A549 treated with DMSO at 1 μM for 4 hours (cell line): ENCODE measurements around the gene RBPJ. TPM values are rescaled to one million over a fixed set of nuclear protein-coding genes. Genes with fewer than 3 reads are reported as not detected.

Experiments used
- total RNA-seq: library from RNA; stranded (reverse); fragments of 200-300 nt; extraction: Qiagen RNA extraction; gene quantifications from 5 replicates; pipeline ENCODE4 v1.2.3, GENCODE V29; 2022; ENCODE audit warnings: low read depth

RBPJ gene
- 12.0 to 19.0 TPM (median 16.1 TPM) in 5 replicates for total RNA-seq

DNA sequence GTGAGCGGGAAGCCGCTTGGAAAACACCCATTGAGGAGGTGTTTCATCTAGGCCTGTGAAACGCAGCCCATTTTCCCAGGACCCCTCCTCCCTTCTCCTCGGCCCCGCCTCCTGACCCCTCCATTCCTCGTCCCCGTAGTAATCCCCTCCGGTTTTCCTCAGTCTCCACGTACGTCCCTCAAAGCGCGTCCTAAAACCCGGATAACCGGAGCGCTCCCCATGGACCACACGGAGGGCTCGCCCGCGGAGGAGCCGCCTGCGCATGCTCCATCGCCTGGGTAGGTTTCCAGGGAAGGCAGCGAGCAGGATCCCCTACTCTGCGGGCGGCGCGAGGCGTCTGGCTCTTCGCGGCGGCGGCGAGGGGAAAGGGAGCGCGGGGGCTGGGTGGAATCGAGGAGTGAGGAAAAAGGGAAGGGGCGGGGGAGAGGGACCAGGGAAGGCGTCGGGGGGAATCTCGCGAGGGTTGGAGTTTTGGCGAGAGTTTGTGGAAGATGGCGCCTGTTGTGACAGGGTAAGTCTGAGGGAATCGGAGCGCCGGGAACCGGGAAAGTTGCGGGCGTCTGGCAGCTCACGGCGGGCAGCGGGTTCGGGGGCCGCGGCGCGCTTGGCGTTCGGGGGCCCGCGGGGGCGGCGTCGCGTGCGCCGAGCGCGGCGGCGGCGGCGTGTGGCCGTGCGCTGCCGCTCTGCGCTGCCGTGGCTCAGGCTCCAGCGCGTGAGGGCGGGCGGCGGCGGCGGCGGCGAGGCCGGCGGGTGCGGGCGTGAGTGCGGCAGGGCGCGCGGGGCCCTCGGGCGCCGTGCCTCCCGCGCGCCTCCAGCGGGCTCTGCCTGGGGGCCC, at the start of gene RBPJ:
TSS of gene RBPJ (plus strand) at position 477 of the 835 bp plus-strand sequence. CDS start at position 492, 15 bp downstream.

Other genes starting within 250 kb of the RBPJ start
- not detected in 5 replicates for gene CCKAR, start 169.5 kb downstream of the RBPJ start, total RNA-seq